ENCODE measurements around the gene CHST7.

GRCh38 chrX:46621572-46621971 lies 48.0 kb downstream of the CHST7 start:
- TF ChIP-seq YY1 (IDR thresholded peaks at IDR 0.05; ENCODE audit: insufficient read depth, insufficient read length) (no peak), ZNF274 (IDR thresholded peaks at IDR 0.05; ENCODE audit: low read depth, low read length) (no peak), SUZ12 (IDR thresholded peaks at IDR 0.05; ENCODE audit: extremely low read depth, insufficient read depth, insufficient read length) (no peak)

All from NT2/D1 (cell line).